GM12878 (cell line): ENCODE data around the gene RNF31. TPM values are rescaled to one million over a fixed set of nuclear protein-coding genes. Genes with fewer than 3 reads are reported as not detected.

ENCODE experiments used
- ATAC-seq: fragments of 200-7000 bp; cut with Tn5 transposase; 3 replicates; pipeline ENCODE4 v1.9.1; 2020; ENCODE audit warnings: mild to moderate bottlenecking, moderate library complexity
- BruUV-seq: library from RNA; stranded (reverse); fragments of 400-500 nt; replicated peaks from 2 replicates; lab custom pipeline; 2021; lab: Mats Ljungman, UMichigan
- CTCF ChIA-PET: fragments of 300-600 bp; sonication (Branson Sonifier 250); formaldehyde crosslinking; extraction: SDS; loops from one replicate; lab custom pipeline; 2021; ENCODE audit warnings: inconsistent platforms; lab: Yijun Ruan, JAX
- POLR2A ChIA-PET: fragments of 350-600 bp; formaldehyde crosslinking; extraction: SDS; loops from one replicate; lab custom pipeline; 2021; ENCODE audit warnings: inconsistent platforms; lab: Charles Lee
- RAD21 ChIA-PET: fragments of 300-600 bp; sonication (Branson Sonifier 250); formaldehyde crosslinking; loops from one replicate; lab custom pipeline; 2023; ENCODE audit warnings: antibody characterized with exemption; ENCODE audit not compliant: unreplicated experiment; lab: Charles Lee
- SMC1A ChIA-PET: fragments of 300-600 bp; sonication (Branson Sonifier 250); formaldehyde crosslinking; loops from one replicate; lab custom pipeline; 2023; ENCODE audit not compliant: unreplicated experiment, uncharacterized antibody; lab: Charles Lee
- DNase-seq: peaks from one replicate; pipeline ENCODE4 v3.0.0-alpha.2; 2011; ENCODE audit warnings: low read depth, low spot score
- FAIRE-seq: peaks from 3 replicates; lab custom pipeline; 2011; peaks lifted over from hg19 to GRCh38; lab: Jason Lieb, UNC
- H2AFZ ChIP-seq: 2 replicates; pipeline ENCODE4 v1.6.0; 2011; ENCODE audit warnings: low read depth, low read length, control low read depth; ENCODE audit not compliant: control insufficient read depth
- H3K27ac ChIP-seq: 2 replicates; pipeline ENCODE4 v1.5.1; 2011; ENCODE audit warnings: control low read depth; ENCODE audit not compliant: control insufficient read depth, insufficient read depth
- H3K27me3 ChIP-seq, 2 experiments: replicated peaks in 1 of 2; 2 replicates each; pipeline versions ENCODE4 v1.6.0 to v1.6.1; 2011; ENCODE audit warnings: low read length in 1 of 2; ENCODE audit not compliant: control insufficient read depth in 2 of 2, insufficient read depth in 2 of 2
- H3K36me3 ChIP-seq, 2 experiments: 2 replicates each; pipeline ENCODE4 v1.5.1; 2011; ENCODE audit warnings: low read length in 1 of 2; ENCODE audit not compliant: control insufficient read depth in 2 of 2, insufficient read depth in 2 of 2
- H3K4me1 ChIP-seq: 2 replicates; pipeline ENCODE4 v1.6.1; 2011; ENCODE audit warnings: mild to moderate bottlenecking, low read length, moderate library complexity, mixed read lengths; ENCODE audit not compliant: control insufficient read depth, insufficient read depth
- H3K4me2 ChIP-seq: 2 replicates; pipeline ENCODE4 v1.6.0; 2011; ENCODE audit warnings: control low read depth; ENCODE audit not compliant: control insufficient read depth, insufficient read depth
- H3K4me3 ChIP-seq: fragments of 200-600 bp; sonication (generic); 2 replicates; pipeline ENCODE4 v1.5.1; 2016
- H3K79me2 ChIP-seq: 2 replicates; pipeline ENCODE4 v1.6.0; 2011; ENCODE audit warnings: low read length; ENCODE audit not compliant: control insufficient read depth, insufficient read depth
- H3K9ac ChIP-seq: 2 replicates; pipeline ENCODE4 v1.8.0; 2011; ENCODE audit warnings: low read length, control low read depth, mixed read lengths; ENCODE audit not compliant: control insufficient read depth, insufficient read depth
- H3K9me3 ChIP-seq: replicated peaks from 3 replicates; pipeline ENCODE4 v1.5.1; 2011; ENCODE audit warnings: mild to moderate bottlenecking, low read length; ENCODE audit not compliant: control insufficient read depth, insufficient read depth
- H4K20me1 ChIP-seq: 2 replicates; pipeline ENCODE4 v1.6.0; 2011; ENCODE audit not compliant: control insufficient read depth, insufficient read depth
- ASH2L ChIP-seq: fragments of 300-600, 200-600 bp; sonication (generic); IDR thresholded peaks from 2 replicates; pipeline ENCODE4 v1.6.1; 2017; ENCODE audit warnings: low read depth, mild to moderate bottlenecking, borderline replicate concordance
- BHLHE40 ChIP-seq, 2 experiments: fragments of 450-650 bp in 1 of 2; IDR thresholded peaks; 2 replicates each; pipeline ENCODE4 v1.6.1; 2011 to 2017; ENCODE audit warnings: low read depth in 2 of 2, borderline replicate concordance in 1 of 2, improper control_type of control experiment in 1 of 2, low read length in 1 of 2, mild to moderate bottlenecking in 1 of 2
- DPF2 ChIP-seq: fragments of 450-650 bp; IDR thresholded peaks from 2 replicates; pipeline ENCODE4 v1.6.1; 2017; ENCODE audit warnings: mild to moderate bottlenecking
- EGR1 ChIP-seq, 2 experiments: IDR thresholded peaks; 1 replicate in 1 of 2; 2 replicates in 1 of 2; pipeline ENCODE4 v1.6.1; 2011 to 2012; ENCODE audit warnings: low read depth in 2 of 2, low read length in 2 of 2, borderline replicate concordance in 1 of 2, mild to moderate bottlenecking in 1 of 2, moderate library complexity in 1 of 2
- FOXK2 ChIP-seq: fragments of 450-650 bp; IDR thresholded peaks from 2 replicates; pipeline ENCODE4 v1.6.1; 2017; ENCODE audit warnings: mild to moderate bottlenecking, moderate library complexity
- FOXM1 ChIP-seq: IDR thresholded peaks from 2 replicates; pipeline ENCODE4 v1.6.1; 2012; ENCODE audit warnings: low read depth, mild to moderate bottlenecking, inconsistent platforms, low read length, moderate library complexity
- IKZF2 ChIP-seq, 2 experiments: fragments of 450-650 bp; IDR thresholded peaks; 2 replicates each; pipeline ENCODE4 v1.6.1; 2017; ENCODE audit warnings: mild to moderate bottlenecking in 2 of 2, moderate library complexity in 2 of 2
- MTA3 ChIP-seq: IDR thresholded peaks from 2 replicates; pipeline ENCODE4 v1.6.1; 2012; ENCODE audit warnings: low read length, inconsistent platforms, borderline replicate concordance
- NRF1 ChIP-seq: conservative IDR thresholded peaks from 2 replicates; pipeline ENCODE4 v1.6.1; 2011; ENCODE audit warnings: mild to moderate bottlenecking, low read depth, low read length, improper control_type of control experiment
- SIN3A ChIP-seq: IDR thresholded peaks from 2 replicates; pipeline ENCODE4 v1.6.1; 2012; ENCODE audit warnings: low read depth, low read length, improper control_type of control experiment
- SMAD5 ChIP-seq: IDR thresholded peaks from 2 replicates; pipeline ENCODE4 v1.6.1; 2016; ENCODE audit warnings: antibody characterized with exemption, low read depth
- SREBF2 ChIP-seq: IDR thresholded peaks from 2 replicates; pipeline ENCODE4 v1.6.1; 2012; ENCODE audit warnings: mild to moderate bottlenecking, low read length
- STAT3 ChIP-seq: IDR thresholded peaks from 2 replicates; pipeline ENCODE4 v1.6.1; 2011; ENCODE audit warnings: low read depth, low read length, improper control_type of control experiment
- USF1 ChIP-seq: IDR thresholded peaks from 2 replicates; pipeline ENCODE4 v1.6.1; 2011; ENCODE audit warnings: borderline replicate concordance, low read depth, mild to moderate bottlenecking, moderate library complexity, mixed read lengths, low read length; ENCODE audit not compliant: insufficient read depth; ENCODE audit errors: extremely low read length
- ZSCAN29 ChIP-seq: fragments of 450-650 bp; IDR thresholded peaks from 2 replicates; pipeline ENCODE4 v1.6.1; 2017; ENCODE audit warnings: mild to moderate bottlenecking, moderate library complexity
- WGBS: methylation state at CpG from one replicate; pipeline ENCODE4 v1.1.6; 2016; ENCODE audit warnings: low lambda C conversion rate; ENCODE audit not compliant: insufficient replicate concordance, insufficient coverage; ENCODE audit errors: missing lambda C conversion rate; 5-methylcytosine and 5-hydroxymethylcytosine counted together
- in situ Hi-C: fragments of 300-500 bp; cut with MboI; formaldehyde crosslinking; loops from 9 replicates; pipeline ENCODE4 v1.14.3; 2018; ENCODE audit warnings: mixed read lengths
- intact Hi-C: fragments of 100-400 bp; cut with micrococcal nuclease; formaldehyde crosslinking; loops from one replicate; pipeline ENCODE4 v1.14.2; 2022; ENCODE audit not compliant: unreplicated experiment
- polyA plus RNA-seq, 11 experiments: library from polyadenylated mRNA; depleted of rRNA in 4 of 11; unstranded in 6 of 11; stranded (reverse) in 5 of 11; fragments of >200 nt; fragmentation: Nextera tagmentation in 4 of 11; fragmentation: Illumina TruSeq in 1 of 11; extraction: Ambion mirVana in 4 of 11; extraction: Trizol in 1 of 11; gene quantifications; 1 replicate in 1 of 11; 2 replicates in 10 of 11; pipeline versions ENCODE4 v1.2.1 to v1.2.3, GENCODE V29; 2011 to 2016; ENCODE audit warnings: inconsistent platforms in 2 of 11, missing spikeins in 2 of 11, low read depth in 1 of 11
- total RNA-seq, 4 experiments: library from RNA; depleted of rRNA in 3 of 4; stranded (reverse); fragments of >200 nt in 3 of 4; fragmentation: Illumina TruSeq in 1 of 4; extraction: Trizol in 1 of 4; gene quantifications; 2 replicates each; pipeline versions ENCODE4 v1.2.1 to v1.2.3, GENCODE V29; 2013 to 2021
- TF ChIP-seq, protein P1 (sequence below): fragments of 150-350 bp; IDR thresholded peaks from 2 replicates; pipeline ENCODE4 v1.6.1; 2016; ENCODE audit warnings: low read depth, low read length
- TF ChIP-seq, protein P2 (sequence below): fragments of 450-650 bp; IDR thresholded peaks from 2 replicates; pipeline ENCODE4 v1.6.1; 2014; ENCODE audit warnings: mild to moderate bottlenecking

RNF31 gene
- total and polyA plus RNA-seq, 10 of the 15 experiments (the other 5 are each of a cell fraction or from before 2014, with no cell fraction given) = 8.5 to 92.7 (median 52.0) TPM

GRCh38 chr14:24192933-24193332 lies 45.6 kb downstream of the RNF31 start (continued):
- TF ChIP-seq, protein P1, sequence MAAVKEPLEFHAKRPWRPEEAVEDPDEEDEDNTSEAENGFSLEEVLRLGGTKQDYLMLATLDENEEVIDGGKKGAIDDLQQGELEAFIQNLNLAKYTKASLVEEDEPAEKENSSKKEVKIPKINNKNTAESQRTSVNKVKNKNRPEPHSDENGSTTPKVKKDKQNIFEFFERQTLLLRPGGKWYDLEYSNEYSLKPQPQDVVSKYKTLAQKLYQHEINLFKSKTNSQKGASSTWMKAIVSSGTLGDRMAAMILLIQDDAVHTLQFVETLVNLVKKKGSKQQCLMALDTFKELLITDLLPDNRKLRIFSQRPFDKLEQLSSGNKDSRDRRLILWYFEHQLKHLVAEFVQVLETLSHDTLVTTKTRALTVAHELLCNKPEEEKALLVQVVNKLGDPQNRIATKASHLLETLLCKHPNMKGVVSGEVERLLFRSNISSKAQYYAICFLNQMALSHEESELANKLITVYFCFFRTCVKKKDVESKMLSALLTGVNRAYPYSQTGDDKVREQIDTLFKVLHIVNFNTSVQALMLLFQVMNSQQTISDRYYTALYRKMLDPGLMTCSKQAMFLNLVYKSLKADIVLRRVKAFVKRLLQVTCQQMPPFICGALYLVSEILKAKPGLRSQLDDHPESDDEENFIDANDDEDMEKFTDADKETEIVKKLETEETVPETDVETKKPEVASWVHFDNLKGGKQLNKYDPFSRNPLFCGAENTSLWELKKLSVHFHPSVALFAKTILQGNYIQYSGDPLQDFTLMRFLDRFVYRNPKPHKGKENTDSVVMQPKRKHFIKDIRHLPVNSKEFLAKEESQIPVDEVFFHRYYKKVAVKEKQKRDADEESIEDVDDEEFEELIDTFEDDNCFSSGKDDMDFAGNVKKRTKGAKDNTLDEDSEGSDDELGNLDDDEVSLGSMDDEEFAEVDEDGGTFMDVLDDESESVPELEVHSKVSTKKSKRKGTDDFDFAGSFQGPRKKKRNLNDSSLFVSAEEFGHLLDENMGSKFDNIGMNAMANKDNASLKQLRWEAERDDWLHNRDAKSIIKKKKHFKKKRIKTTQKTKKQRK = no peak
- TF ChIP-seq, all 136 proteins: peak for 0

- WGBS = 97% methylated on average over 7 of the region's 7 CpGs
- BruUV-seq = TSS peak; percentile 55
- Histone ChIP-seq H4K20me1 (no peaks in the 10 kb centered on the region), H3K9me3 (no peaks in the 10 kb centered on the region; the same call in 2 of the 3 replicates), H3K36me3 (peaks cover 0 to 4% of the 10 kb centered on the region in 2 experiments; a peak in 2 of 4 replicates), H3K4me3 (peak overlapping the region; percentile 68), H3K27ac (peak overlapping the region; percentile 96; the same call in 1 of the 2 replicates), H3K9ac (peak overlapping the region; percentile 92; the same call in 1 of the 2 replicates), H3K27me3 (no peaks in the 10 kb centered on the region), H3K4me1 (peaks cover 15% of the 10 kb centered on the region), H2AFZ (no peak overlapping the region), H3K4me2 (peak overlapping the region; percentile 83), H3K79me2 (peaks cover 48% of the 10 kb centered on the region)
- RAD21 ChIA-PET = interaction anchor here (1.4 to 3.0 kb wide), 6 partner anchors 21 to 85 kb away, joined by 3 to 10 read pairs (median 6); partner anchors contain the start of genes DCAF11, IRF9, MDP1 and NRL
- SMC1A ChIA-PET = interaction anchor here (1.6 to 1.8 kb wide), 2 partner anchors 80 to 139 kb away, joined by 4 to 5 read pairs; partner anchors contain the start of genes DCAF11 and NRL
- CTCF ChIA-PET = interaction anchor here (1.0 to 2.9 kb wide), 5 partner anchors 22 to 103 kb away, joined by 3 to 11 read pairs (median 4); partner anchors contain the start of genes MDP1 and TINF2
- FAIRE-seq (no peak), DNase-seq (no peak), ATAC-seq (no peak)
- POLR2A ChIA-PET = interaction anchor here (1.2 to 3.9 kb wide), 5 partner anchors 13 to 58 kb away, joined by 3 to 50 read pairs (median 12); partner anchors contain the start of genes CHMP4A, IRF9, PSME1 and PSME2
- in situ Hi-C loops = no loop called here
- intact Hi-C loops = no loop called here
- TF ChIP-seq ZSCAN29 (no peak), ASH2L (no peak), SMAD5 (no peak), SREBF2 (no peak), BHLHE40 (IDR thresholded peaks at IDR 0.05; ENCODE audit: borderline replicate concordance in 1 of 2, low read depth in 2 of 2, low read length in 1 of 2) (no peak), FOXK2 (no peak), DPF2 (no peak), MTA3 (no peak), NRF1 (no peak), SIN3A (no peak), STAT3 (no peak), IKZF2 (IDR thresholded peaks at IDR 0.05) (no peak), FOXM1 (no peak), USF1 (no peak), EGR1 (IDR thresholded peaks at IDR 0.05; ENCODE audit: borderline replicate concordance in 1 of 2, low read depth in 2 of 2, low read length in 2 of 2) (no peak)
- TF ChIP-seq, protein P2, sequence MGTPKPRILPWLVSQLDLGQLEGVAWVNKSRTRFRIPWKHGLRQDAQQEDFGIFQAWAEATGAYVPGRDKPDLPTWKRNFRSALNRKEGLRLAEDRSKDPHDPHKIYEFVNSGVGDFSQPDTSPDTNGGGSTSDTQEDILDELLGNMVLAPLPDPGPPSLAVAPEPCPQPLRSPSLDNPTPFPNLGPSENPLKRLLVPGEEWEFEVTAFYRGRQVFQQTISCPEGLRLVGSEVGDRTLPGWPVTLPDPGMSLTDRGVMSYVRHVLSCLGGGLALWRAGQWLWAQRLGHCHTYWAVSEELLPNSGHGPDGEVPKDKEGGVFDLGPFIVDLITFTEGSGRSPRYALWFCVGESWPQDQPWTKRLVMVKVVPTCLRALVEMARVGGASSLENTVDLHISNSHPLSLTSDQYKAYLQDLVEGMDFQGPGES = no peak
Measured at GRCh38 chr14:24194186-24194872, 47.0 kb downstream of the RNF31 start.
